ENCODE results near the gene TMIGD2.

TMIGD2 gene

GRCh38 chr19:4326837-4327251 is 24.7 kb upstream of the TMIGD2 start:
- no peak for DNase-seq (ENCODE audit: low spot score)

- no peak for DNase-seq (ENCODE audit: low spot score)
These were observed 24.1 kb upstream of the TMIGD2 start for GRCh38 chr19:4326215-4326836.

- DNase-seq (ENCODE audit: low spot score) = no peak
These were observed 22.0 kb upstream of the TMIGD2 start for GRCh38 chr19:4324228-4324627.

- DNase-seq (ENCODE audit: low spot score) = no peak
These were observed 21.5 kb upstream of the TMIGD2 start for GRCh38 chr19:4323692-4324091.

GRCh38 chr19:4322942-4323665 is 20.9 kb upstream of the TMIGD2 start:
- no peak for DNase-seq (ENCODE audit: low spot score)

- no peak for DNase-seq (ENCODE audit: low spot score)
These were observed 18.2 kb upstream of the TMIGD2 start for GRCh38 chr19:4320419-4320818.

- DNase-seq (ENCODE audit: low spot score) = no peak
These were observed 17.0 kb upstream of the TMIGD2 start for GRCh38 chr19:4319067-4319718.

GRCh38 chr19:4318460-4318859 is 16.3 kb upstream of the TMIGD2 start:
- no peak for DNase-seq (ENCODE audit: low spot score)

- DNase-seq (ENCODE audit: low spot score) = no peak
These were observed 14.8 kb upstream of the TMIGD2 start for GRCh38 chr19:4316956-4317355.

- DNase-seq (ENCODE audit: low spot score) = no peak
These were observed 11.8 kb upstream of the TMIGD2 start for GRCh38 chr19:4313847-4314490.

GRCh38 chr19:4310247-4311121 is 8.3 kb upstream of the TMIGD2 start:
- no peak for DNase-seq (ENCODE audit: low spot score)

- no peak for DNase-seq (ENCODE audit: low spot score)
These were observed 3.5 kb upstream of the TMIGD2 start for GRCh38 chr19:4305659-4306058.

- no peak for DNase-seq (ENCODE audit: low spot score)
These were observed 3.0 kb upstream of the TMIGD2 start for GRCh38 chr19:4305257-4305612.

- DNase-seq (ENCODE audit: low spot score) = peak; percentile 53
These were observed 2.5 kb upstream of the TMIGD2 start, which contains the start of gene FSD1 for GRCh38 chr19:4304538-4305256. Gene FSD1, plus strand, starts transcription at chr19:4304598. Its CDS starts 149 bp downstream, at chr19:4304747.

GRCh38 chr19:4303819-4304537 is 1.8 kb upstream of the TMIGD2 start:
- DNase-seq (ENCODE audit: low spot score) = no peak

- no peak for DNase-seq (ENCODE audit: low spot score)
These were observed 473 bp downstream of the TMIGD2 start for GRCh38 chr19:4301590-4302242.

GRCh38 chr19:4300589-4300988 is 1.6 kb downstream of the TMIGD2 start:
- DNase-seq (ENCODE audit: low spot score) = no peak

- DNase-seq (ENCODE audit: low spot score) = no peak
These were observed 3.2 kb downstream of the TMIGD2 start for GRCh38 chr19:4298810-4299550.

All from CD4-positive, alpha-beta T cell treated with Interleukin-15 for 4 hours (primary cell).